AML-193 (cell line): ENCODE measurements around the gene BCL6.

ENCODE experiments used
- DNase-seq, 2 experiments: peaks; one replicate each; lab custom pipeline; 2025; lab: John Stamatoyannopoulos, UW

The BCL6 gene

DNA sequence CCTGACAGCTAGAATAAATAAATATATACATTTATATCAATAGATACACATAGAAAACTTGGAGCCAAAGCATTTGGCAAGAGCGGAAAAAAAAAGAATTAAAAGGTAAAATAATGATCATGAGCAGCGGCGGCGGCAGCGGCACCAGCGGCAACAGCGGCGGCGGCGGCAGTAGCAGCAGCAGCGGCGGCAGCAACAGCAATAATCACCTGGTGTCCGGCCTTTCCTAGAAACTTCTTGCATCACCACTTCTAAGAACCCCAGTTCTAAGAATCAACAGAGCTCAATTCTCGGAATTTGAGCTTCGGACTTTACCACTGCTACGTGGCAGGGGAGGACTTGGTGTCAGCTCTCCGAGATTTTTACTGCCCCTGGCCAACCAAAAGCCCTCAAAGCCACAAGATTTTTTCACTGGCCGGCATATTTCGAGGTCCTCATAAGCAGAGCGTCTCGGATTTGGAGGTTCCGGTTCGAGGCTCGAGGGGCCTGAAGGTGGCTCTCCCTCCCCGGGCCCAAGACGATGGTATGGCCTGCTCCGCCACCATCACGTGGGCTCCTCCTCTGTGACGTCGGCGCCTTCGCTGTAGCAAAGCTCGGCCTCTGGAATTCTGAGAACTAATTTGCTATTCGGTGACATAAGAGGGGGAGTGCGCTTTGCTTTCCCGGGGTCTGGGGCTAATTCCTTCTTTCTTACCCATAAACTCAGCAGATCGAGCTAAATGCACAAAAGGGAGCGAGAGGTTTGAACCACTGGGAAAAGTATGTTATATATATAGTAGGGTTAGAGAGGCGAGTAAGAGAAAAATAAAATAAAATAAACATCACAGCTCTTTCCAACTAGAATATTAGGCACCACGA lies at the start of gene BCL6:
Gene BCL6 (minus strand): TSS at position 268 of the 858 bp plus-strand sequence. CDS start 11,775 bp downstream, outside the sequence.
- peak; percentile 94 to 95 for DNase-seq

DNA sequence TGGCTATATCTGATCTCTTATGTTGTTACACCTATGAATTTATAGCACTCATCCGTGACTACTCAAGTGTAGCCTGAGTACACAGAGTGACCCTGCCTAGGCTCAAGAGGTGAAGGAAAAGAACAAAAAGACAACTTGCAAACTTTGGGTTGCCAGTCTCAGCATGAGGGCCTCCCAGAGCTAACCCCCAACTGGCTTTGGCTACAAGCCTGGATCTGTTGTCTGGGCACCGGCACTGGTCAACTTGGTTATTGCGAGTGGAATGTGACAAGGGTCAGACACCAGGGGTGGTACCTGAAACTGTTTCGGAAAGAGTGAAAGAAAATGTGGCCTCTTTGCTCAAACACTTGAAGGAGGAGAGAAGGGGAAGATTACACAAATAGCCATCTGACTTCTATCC lies 49.5 kb upstream of the BCL6 start:
- DNase-seq = no peak

- no peak for DNase-seq
Observed at GRCh38 chr3:187793618-187794017, 48.4 kb upstream of the BCL6 start.

- DNase-seq = no peak
Observed at GRCh38 chr3:187792521-187792920, 47.3 kb upstream of the BCL6 start.

- DNase-seq = no peak
Observed at GRCh38 chr3:187789872-187790271, 44.6 kb upstream of the BCL6 start.

- DNase-seq = no peak
Observed at GRCh38 chr3:187788984-187789857, 44.0 kb upstream of the BCL6 start.

DNA sequence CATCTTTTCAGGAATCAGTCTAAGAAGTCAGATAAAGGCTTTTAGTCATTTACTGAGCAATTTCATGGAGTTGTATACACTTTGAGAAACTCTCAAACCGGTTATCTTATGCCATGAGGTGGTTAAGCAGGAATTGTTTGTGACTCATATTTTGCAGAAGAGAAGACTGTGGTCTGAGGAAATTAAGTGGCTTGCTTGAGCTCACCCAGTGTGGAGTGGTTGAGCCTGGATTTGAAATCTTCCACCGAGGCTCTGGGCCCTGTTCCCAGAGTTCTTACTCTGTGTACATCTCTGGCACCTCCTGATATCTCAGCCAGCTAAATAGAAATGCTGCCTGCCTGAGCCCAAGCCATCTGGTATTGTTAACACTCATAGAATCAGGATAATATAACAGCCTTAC lies 37.8 kb upstream of the BCL6 start:
- no peak for DNase-seq

DNA sequence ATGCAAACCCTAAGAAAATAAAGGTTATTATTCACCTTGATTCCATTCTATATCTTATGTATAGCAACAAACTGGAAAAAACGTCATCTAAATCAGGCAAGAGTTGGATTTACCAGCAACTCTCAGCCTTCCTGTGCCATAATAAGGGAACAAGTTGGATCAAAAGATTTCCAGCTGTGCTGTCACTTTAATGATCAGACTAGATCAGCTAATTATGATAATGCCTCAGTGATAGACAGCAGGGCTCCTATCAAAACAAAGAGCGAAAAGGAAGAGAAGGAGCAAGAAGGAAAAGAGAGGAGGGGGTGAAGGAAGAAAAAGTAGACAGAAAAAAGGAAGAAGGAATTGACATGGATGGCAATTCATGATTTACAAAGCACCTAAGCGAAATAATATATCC lies 36.7 kb upstream of the BCL6 start:
- no peak for DNase-seq

DNA sequence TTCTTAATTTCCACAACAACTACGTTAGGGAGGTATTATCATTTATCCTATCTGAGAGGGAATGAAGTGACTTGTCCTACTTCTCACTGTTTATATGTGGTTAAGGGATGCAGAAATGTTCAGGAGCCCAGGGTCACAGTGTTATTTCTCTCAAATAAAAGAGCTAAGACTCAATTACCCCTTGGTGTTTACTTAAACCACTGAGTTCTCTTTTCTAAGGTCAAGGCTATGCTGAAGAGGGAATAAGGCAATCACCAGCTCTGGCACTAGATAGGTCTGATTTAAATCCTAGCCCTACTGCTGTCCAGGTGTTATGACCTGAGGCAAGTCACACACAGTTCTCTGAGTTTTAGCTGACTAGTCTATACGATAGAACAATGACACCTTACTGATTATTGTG lies 35.7 kb upstream of the BCL6 start:
- no peak for DNase-seq

GRCh38 chr3:187778726-187779125 lies 33.5 kb upstream of the BCL6 start:
- DNase-seq = no peak

GRCh38 chr3:187777331-187777941 lies 32.2 kb upstream of the BCL6 start:
- DNase-seq = peak; percentile 100

- no peak for DNase-seq
Observed at GRCh38 chr3:187775549-187775948, 30.3 kb upstream of the BCL6 start.

DNA sequence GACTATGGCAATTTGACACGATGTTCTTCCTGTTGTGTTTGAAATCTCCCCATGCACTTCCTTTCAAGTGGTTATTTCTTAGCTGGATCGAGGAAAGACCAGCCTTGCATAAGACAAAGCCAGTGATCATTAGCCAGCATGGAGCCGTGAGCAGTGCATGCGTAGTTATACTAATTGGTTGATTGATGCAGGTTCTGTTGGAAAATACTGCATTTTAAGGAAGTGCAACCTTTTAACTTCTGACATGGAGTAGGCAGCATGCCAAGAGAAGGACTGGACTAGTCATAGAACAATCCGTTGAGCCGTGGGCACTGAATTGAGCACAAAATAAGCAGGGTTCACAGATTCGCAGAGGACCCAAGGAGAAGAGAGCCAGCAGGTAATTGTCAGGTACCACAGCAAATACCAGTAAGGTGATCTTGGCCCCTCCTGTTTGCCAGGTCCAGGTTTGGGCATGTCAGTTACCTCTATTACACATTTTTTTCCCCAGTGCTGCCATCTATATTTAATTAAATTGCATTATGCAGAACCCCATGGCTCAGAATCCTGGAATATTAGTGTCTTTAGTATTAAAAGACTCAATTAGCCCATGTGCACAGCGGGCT lies 29.0 kb upstream of the BCL6 start:
- DNase-seq = peak; percentile 87

DNA sequence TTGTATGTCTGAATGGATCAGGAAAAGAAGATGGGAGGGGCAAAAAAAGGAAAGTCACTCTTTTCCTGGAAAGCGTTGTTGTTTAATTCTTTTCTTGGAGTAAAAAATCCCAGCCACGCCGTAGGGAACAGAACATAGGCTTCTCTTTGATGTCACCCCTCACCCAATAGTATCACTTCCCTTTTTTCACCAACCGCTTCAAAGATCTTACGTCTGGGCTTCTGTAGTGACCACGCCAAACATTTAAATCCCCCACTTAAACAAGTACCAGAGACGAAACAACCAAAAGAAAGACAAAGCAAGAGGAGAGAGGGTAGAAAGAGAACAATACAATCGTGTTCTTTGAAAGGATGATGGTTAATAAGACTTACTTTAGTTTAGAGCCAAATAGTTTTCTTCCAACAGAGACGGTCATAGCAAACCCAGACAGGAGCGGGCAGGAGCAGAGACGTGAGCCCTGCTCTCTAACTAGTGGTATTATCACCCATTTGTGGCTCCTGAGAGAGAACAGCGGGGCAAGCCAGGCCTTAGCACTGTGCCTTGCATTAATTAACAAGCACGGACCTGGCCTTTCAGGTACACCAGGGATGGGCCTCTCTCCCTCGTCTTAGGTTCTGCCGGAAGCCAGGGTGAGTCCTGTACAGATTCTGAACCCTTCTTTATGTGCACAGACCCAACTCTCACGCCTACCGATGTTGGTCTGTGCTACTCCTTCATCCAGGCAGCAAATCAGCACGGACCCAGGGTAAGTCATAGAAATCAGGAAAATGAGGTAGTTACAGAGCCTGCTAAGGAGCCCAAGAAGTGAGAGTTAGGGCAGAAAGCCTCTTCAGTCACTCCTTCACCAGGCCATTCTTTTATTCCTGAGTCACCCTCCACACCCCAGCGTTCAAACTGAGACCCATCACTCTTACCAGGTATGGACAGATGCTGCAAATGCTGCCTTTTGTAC lies 28.2 kb upstream of the BCL6 start:
- peak; percentile 87 to 90 for DNase-seq

- no peak for DNase-seq
Observed at GRCh38 chr3:187770224-187770623, 25.0 kb upstream of the BCL6 start.

DNA sequence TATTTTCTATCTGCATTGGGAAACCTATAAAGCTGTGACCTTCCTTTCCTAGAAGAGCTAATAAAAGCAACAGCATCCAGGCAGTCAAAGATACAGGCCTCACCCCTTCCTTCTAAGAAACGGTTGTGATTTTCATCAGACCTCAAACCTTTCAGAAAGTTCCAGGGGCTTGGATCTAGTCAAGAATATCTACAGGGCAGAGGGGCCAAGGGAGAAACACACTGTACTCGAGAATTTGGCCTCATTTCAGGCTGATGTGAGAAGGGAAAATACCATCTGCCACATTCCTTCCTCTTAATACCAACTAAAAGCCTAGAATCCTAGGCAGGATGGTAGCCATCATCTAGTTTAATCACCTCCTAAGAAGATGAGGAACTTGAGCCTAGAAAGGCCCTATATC lies 24.5 kb upstream of the BCL6 start:
- no peak for DNase-seq

GRCh38 chr3:187767266-187768012 lies 22.2 kb upstream of the BCL6 start:
- no peak for DNase-seq

- no peak for DNase-seq
Observed at GRCh38 chr3:187765342-187765741, 20.1 kb upstream of the BCL6 start.

DNA sequence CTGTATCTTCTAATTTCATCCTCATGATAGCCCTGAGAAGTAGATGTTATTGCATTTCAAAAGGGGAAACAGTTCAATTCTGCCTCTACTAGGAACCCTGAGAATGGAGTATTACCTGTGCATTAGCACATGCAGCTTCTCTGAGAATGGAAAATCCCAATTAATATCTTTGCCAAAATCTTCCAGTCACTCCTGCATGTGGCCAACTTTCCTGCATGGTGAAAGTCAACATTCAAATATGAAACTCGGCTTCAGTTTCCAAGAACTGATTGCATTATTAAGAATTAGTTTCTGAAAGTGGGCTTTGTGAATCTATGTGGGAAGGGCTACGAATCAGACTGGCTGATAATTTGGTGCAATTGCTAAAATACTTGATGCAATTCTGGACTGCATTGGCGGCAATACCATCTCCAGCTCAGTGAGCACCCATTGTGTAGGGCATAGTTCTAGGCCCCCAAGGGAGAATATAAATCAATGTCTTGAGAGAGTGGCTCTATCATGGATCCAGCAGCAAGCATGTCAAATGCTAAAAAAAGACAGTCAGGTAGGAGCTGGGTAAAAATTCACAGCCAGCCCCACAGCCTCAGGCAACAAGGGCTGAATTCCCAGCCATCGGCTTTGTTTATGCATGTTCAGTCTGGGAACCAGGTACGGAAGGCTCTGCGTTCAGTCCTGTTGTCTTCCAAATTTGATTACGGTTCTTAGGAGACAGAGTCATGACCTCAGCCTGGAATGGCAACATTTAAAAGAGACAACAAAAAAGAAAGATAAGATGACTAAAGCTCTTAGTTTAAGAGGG lies 18.8 kb upstream of the BCL6 start:
- DNase-seq = no peak
